HepG2 (cell line): ENCODE measurements around the gene RPH3AL. TPM values are rescaled to one million over a fixed set of nuclear protein-coding genes. Genes with fewer than 3 reads are reported as not detected.

Source experiments
- ATAC-seq: fragments of 200-7000 bp; cut with Tn5 transposase; 3 replicates; pipeline ENCODE4 v1.9.1; 2020; ENCODE audit warnings: mild to moderate bottlenecking, moderate library complexity
- BruUV-seq: library from RNA; stranded (reverse); fragments of 400-500 nt; replicated peaks from 2 replicates; lab custom pipeline; 2021; lab: Mats Ljungman, UMichigan
- CTCF ChIA-PET: fragments of 300-600 bp; formaldehyde crosslinking; extraction: SDS; loops from one replicate; lab custom pipeline; 2021; ENCODE audit warnings: low total read pairs, inconsistent platforms, low intra/inter-chr PET ratio; lab: Yijun Ruan, JAX
- POLR2A ChIA-PET: fragments of 350-600 bp; sonication (Branson Sonifier 250); formaldehyde crosslinking; loops from one replicate; lab custom pipeline; 2020; ENCODE audit warnings: antibody characterized with exemption, inconsistent platforms; lab: Yijun Ruan, JAX
- DNase-seq: peaks from one replicate; pipeline ENCODE4 v3.0.0-alpha.2; 2015; ENCODE audit warnings: low spot score
- FAIRE-seq: peaks from 3 replicates; lab custom pipeline; 2011; peaks lifted over from hg19 to GRCh38; lab: Jason Lieb, UNC
- H2AFZ ChIP-seq: one replicate; pipeline ENCODE4 v1.6.1; 2011; ENCODE audit warnings: low read length, inconsistent platforms
- H3K27ac ChIP-seq: fragments of 300-600 bp; 3 replicates; pipeline ENCODE4 v1.8.0; 2011; ENCODE audit warnings: mixed run types, mild to moderate bottlenecking, mixed read lengths, low read length, inconsistent platforms; ENCODE audit not compliant: insufficient read depth; ENCODE audit errors: extremely low read length
- H3K27me3 ChIP-seq, 2 experiments: fragments of 200-600 bp in 1 of 2; 2 replicates in 1 of 2; 3 replicates in 1 of 2; pipeline versions ENCODE4 v1.6.0 to v1.8.0; 2011; ENCODE audit warnings: low read length in 2 of 2, mild to moderate bottlenecking in 2 of 2, moderate library complexity in 2 of 2, inconsistent platforms in 1 of 2; ENCODE audit not compliant: insufficient read depth in 2 of 2, control insufficient read depth in 1 of 2
- H3K36me3 ChIP-seq, 2 experiments: fragments of 200-600 bp in 1 of 2; replicated peaks in 1 of 2; 2 replicates in 1 of 2; 3 replicates in 1 of 2; pipeline versions ENCODE4 v1.5.1 to v1.8.0; 2011; ENCODE audit warnings: low read length in 2 of 2, inconsistent platforms in 1 of 2; ENCODE audit not compliant: insufficient read depth in 2 of 2, control insufficient read depth in 1 of 2
- H3K4me1 ChIP-seq: 2 replicates; pipeline ENCODE4 v1.5.1; 2012; ENCODE audit warnings: low read length, inconsistent platforms; ENCODE audit not compliant: insufficient read depth
- H3K4me2 ChIP-seq: 2 replicates; pipeline ENCODE4 v1.6.0; 2011; ENCODE audit warnings: low read depth, low read length, inconsistent platforms
- H3K4me3 ChIP-seq, 3 experiments: fragments of 200-600 bp in 1 of 3; sonication (generic), shearing (Covaris generic) in 1 of 3; replicated peaks in 1 of 3; 2 replicates each; pipeline ENCODE4 v1.5.1; 2011 to 2016; ENCODE audit warnings: low read length in 3 of 3, inconsistent platforms in 2 of 3, low read depth in 2 of 3, mild to moderate bottlenecking in 2 of 3, control low read depth in 1 of 3, mixed read lengths in 1 of 3; ENCODE audit not compliant: insufficient read depth in 1 of 3
- H3K79me2 ChIP-seq: one replicate; pipeline ENCODE4 v1.6.1; 2011; ENCODE audit warnings: low read length, inconsistent platforms; ENCODE audit not compliant: insufficient read depth
- H3K9ac ChIP-seq: 2 replicates; pipeline ENCODE4 v1.6.0; 2011; ENCODE audit warnings: mild to moderate bottlenecking, low read depth, low read length, inconsistent platforms; ENCODE audit not compliant: insufficient read depth
- H3K9me3 ChIP-seq: 2 replicates; pipeline ENCODE4 v1.5.1; 2012; ENCODE audit warnings: mild to moderate bottlenecking, low read length
- H4K20me1 ChIP-seq: 2 replicates; pipeline ENCODE4 v1.6.0; 2011; ENCODE audit warnings: inconsistent platforms, mild to moderate bottlenecking, low read length, moderate library complexity; ENCODE audit not compliant: insufficient read depth
- FOXK2 ChIP-seq: fragments of 450-650 bp; IDR thresholded peaks from 2 replicates; pipeline ENCODE4 v1.6.1; 2016
- MED13 ChIP-seq: sonication (generic); formaldehyde crosslinking; IDR thresholded peaks from 2 replicates; pipeline ENCODE4 v1.5.0; 2020; ENCODE audit warnings: missing genetic modification reagents
- ZNF709 ChIP-seq: sonication (generic); formaldehyde crosslinking; IDR thresholded peaks from 2 replicates; pipeline ENCODE4 v1.5.0; 2020; ENCODE audit warnings: mild to moderate bottlenecking, missing genetic modification reagents
- WGBS: methylation state at CpG from one replicate; pipeline ENCODE4 v1.1.6; 2017; ENCODE audit warnings: low lambda C conversion rate; 5-methylcytosine and 5-hydroxymethylcytosine counted together
- in situ Hi-C: cut with HindIII; loops from 2 replicates; pipeline ENCODE4 v1.10.0; 2017; ENCODE audit warnings: low pct_unique_long_range_greater_than_20kb; ENCODE audit not compliant: extremely low pct_ligation_motif_present
- intact Hi-C: fragments of 100-400 bp; cut with micrococcal nuclease; formaldehyde crosslinking; loops from one replicate; pipeline ENCODE4 v1.10.0; 2022; ENCODE audit not compliant: unreplicated experiment
- polyA plus RNA-seq, 8 experiments: library from polyadenylated mRNA; depleted of rRNA in 3 of 8; stranded (reverse) in 7 of 8; unstranded in 1 of 8; fragments of >200 nt; fragmentation: Illumina TruSeq in 4 of 8; extraction: Trizol in 4 of 8; gene quantifications; 2 replicates each; pipeline versions ENCODE4 v1.2.1 to v1.2.3, GENCODE V29; 2011 to 2016; ENCODE audit warnings: low read depth in 4 of 8, missing spikeins in 1 of 8, mixed read lengths in 1 of 8; ENCODE audit not compliant: insufficient read depth in 1 of 8
- total RNA-seq, 5 experiments: library from RNA; depleted of rRNA; stranded (reverse); fragments of >200 nt; fragmentation: Illumina TruSeq; extraction: Trizol; gene quantifications; 2 replicates each; pipeline ENCODE4 v1.2.3, GENCODE V29; 2016; ENCODE audit warnings: low read depth in 1 of 5
- TF ChIP-seq, protein P1 (sequence below): sonication (generic); formaldehyde crosslinking; IDR thresholded peaks from 2 replicates; pipeline ENCODE4 v1.4.0; 2020; ENCODE audit warnings: mild to moderate bottlenecking, missing genetic modification reagents, borderline replicate concordance

RPH3AL gene
- total and polyA plus RNA-seq, 2 of the 13 experiments (the other 11 are each of a cell fraction or from before 2014, with no cell fraction given): 7.8 to 16.4 TPM

DNA sequence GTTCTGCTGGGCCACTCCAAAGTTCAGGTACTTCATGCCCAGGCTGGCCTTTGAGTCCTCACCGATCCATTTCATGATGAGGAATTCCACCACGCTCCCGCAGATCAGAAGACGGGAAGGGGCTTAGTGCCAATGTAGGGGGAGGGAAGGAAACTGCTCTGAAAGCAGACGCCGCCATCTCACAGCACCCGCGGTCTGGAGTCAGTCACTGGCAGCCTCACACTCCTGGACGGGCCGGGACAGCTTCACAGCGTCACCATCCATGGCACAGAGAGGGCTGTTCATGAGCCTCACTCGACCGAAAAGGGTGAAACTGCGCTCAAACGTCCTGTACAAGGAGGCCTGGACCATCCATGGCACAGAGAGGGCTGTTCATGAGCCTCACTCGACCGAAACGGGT is 62.0 kb downstream of the RPH3AL start:
- in situ Hi-C loops: loop anchor here (10.0 kb wide), 1 partner anchor 56 kb away; no protein-coding TSS in a partner anchor
- no peaks in the 10 kb centered on the region for H3K79me2 ChIP-seq
- no peak overlapping the region for H3K27ac ChIP-seq
- TF ChIP-seq MED13 (CRISPR knock-in tag): no peak
- no peak for TF ChIP-seq ZNF709
- TF ChIP-seq, protein P1, sequence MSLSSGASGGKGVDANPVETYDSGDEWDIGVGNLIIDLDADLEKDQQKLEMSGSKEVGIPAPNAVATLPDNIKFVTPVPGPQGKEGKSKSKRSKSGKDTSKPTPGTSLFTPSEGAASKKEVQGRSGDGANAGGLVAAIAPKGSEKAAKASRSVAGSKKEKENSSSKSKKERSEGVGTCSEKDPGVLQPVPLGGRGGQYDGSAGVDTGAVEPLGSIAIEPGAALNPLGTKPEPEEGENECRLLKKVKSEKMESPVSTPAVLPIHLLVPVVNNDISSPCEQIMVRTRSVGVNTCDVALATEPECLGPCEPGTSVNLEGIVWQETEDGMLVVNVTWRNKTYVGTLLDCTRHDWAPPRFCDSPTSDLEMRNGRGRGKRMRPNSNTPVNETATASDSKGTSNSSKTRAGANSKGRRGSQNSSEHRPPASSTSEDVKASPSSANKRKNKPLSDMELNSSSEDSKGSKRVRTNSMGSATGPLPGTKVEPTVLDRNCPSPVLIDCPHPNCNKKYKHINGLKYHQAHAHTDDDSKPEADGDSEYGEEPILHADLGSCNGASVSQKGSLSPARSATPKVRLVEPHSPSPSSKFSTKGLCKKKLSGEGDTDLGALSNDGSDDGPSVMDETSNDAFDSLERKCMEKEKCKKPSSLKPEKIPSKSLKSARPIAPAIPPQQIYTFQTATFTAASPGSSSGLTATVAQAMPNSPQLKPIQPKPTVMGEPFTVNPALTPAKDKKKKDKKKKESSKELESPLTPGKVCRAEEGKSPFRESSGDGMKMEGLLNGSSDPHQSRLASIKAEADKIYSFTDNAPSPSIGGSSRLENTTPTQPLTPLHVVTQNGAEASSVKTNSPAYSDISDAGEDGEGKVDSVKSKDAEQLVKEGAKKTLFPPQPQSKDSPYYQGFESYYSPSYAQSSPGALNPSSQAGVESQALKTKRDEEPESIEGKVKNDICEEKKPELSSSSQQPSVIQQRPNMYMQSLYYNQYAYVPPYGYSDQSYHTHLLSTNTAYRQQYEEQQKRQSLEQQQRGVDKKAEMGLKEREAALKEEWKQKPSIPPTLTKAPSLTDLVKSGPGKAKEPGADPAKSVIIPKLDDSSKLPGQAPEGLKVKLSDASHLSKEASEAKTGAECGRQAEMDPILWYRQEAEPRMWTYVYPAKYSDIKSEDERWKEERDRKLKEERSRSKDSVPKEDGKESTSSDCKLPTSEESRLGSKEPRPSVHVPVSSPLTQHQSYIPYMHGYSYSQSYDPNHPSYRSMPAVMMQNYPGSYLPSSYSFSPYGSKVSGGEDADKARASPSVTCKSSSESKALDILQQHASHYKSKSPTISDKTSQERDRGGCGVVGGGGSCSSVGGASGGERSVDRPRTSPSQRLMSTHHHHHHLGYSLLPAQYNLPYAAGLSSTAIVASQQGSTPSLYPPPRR: no peak
- no peak for TF ChIP-seq FOXK2
- H2AFZ ChIP-seq: no peak overlapping the region
- H3K4me2 ChIP-seq: no peak overlapping the region
- intact Hi-C loops: no loop called here
- no peaks in the 10 kb centered on the region for H3K4me1 ChIP-seq
- no peak for DNase-seq
- no peak for ATAC-seq
- POLR2A ChIA-PET: no interaction called here
- no peak overlapping the region for H3K4me3 ChIP-seq
- no peaks in the 10 kb centered on the region for H4K20me1 ChIP-seq
- peaks cover 0 to 8% of the 10 kb centered on the region in 2 experiments; a peak in 3 of 5 replicates for H3K36me3 ChIP-seq
- CTCF ChIA-PET: no interaction called here
- no peak for FAIRE-seq
- H3K27me3 ChIP-seq: no peaks in the 10 kb centered on the region
- 96% methylated on average over 16 of the region's 18 CpGs for WGBS
- H3K9ac ChIP-seq: no peak overlapping the region
- BruUV-seq: no TSS peak
- H3K9me3 ChIP-seq: no peaks in the 10 kb centered on the region
